ENCODE results near the gene FBXW11. TPM values are rescaled to one million over a fixed set of nuclear protein-coding genes. Genes with fewer than 3 reads are reported as not detected.

FBXW11 gene
- total RNA-seq, 1 experiment from 2014 or later = 52.0 TPM

GRCh38 chr5:171848911-171849520 is 157.4 kb downstream of the FBXW11 start:
- ChIA-PET RAD21 (ENCODE audit: low non-redundant PET in 1 of 2, low total read pairs in 2 of 2, uncharacterized antibody in 2 of 2, unreplicated experiment in 2 of 2) (interaction anchor here in 1 of 2 experiments (0.7 kb wide), 1 partner anchor 314 kb away, joined by 5 read pairs; no protein-coding TSS in a partner anchor), POLR2A (no interaction called here), CTCF (interaction anchor here (1.3 kb wide), 1 partner anchor 9 kb away, joined by 3 read pairs; no protein-coding TSS in a partner anchor)
- no peaks in the 10 kb centered on the region for H3K27me3 ChIP-seq (ENCODE audit: insufficient read depth, low read length)
- H3K9me3 ChIP-seq (ENCODE audit: control insufficient read depth in 1 of 2, insufficient read depth in 1 of 2, low read depth in 1 of 2, low read length in 2 of 2) = no peaks in the 10 kb centered on the region
- intact Hi-C loops (cut with micrococcal nuclease) = no loop called here
- TF ChIP-seq ATF3 (IDR thresholded peaks at IDR 0.05) (no peak), ZFX (IDR thresholded peaks at IDR 0.05) (no peak), SP1 (IDR thresholded peaks at IDR 0.05; ENCODE audit: low read depth) (no peak), CTCF (IDR thresholded peaks at IDR 0.05 in 2 of 3, conservative IDR thresholded peaks at IDR 0.05 in 1 of 3; ENCODE audit: borderline replicate concordance in 1 of 3, insufficient read depth in 1 of 3, low read depth in 2 of 3, low read length in 2 of 3) (no peak), SIN3A (IDR thresholded peaks at IDR 0.05; ENCODE audit: low read depth) (no peak)
- H3K4me3 ChIP-seq (replicated peaks in 1 of 2; ENCODE audit: low read depth in 1 of 2, low read length in 2 of 2) = no peak overlapping the region
- H3K27ac ChIP-seq (ENCODE audit: low read depth, low read length) = no peak overlapping the region
- no peaks in the 10 kb centered on the region for H3K79me2 ChIP-seq (ENCODE audit: insufficient read depth, low read length)
- H3K4me2 ChIP-seq (ENCODE audit: low read length) = no peak overlapping the region
- ATAC-seq (no peak), DNase-seq (ENCODE audit: low read depth, low spot score) (no peak)
- H3K4me1 ChIP-seq (ENCODE audit: control insufficient read depth in 1 of 2, insufficient read depth in 2 of 2, low read length in 2 of 2) = no peaks in the 10 kb centered on the region
- H2AFZ ChIP-seq (ENCODE audit: low read depth, low read length, poor library complexity, severe bottlenecking) = no peak overlapping the region
- H3K9me2 ChIP-seq (ENCODE audit: insufficient read depth) = no peaks in the 10 kb centered on the region
- H3K9ac ChIP-seq (ENCODE audit: low read length) = no peak overlapping the region
- H4K20me1 ChIP-seq (ENCODE audit: insufficient read depth) = no peaks in the 10 kb centered on the region
- no peaks in the 10 kb centered on the region for H3K36me3 ChIP-seq (ENCODE audit: control insufficient read depth in 1 of 2, insufficient read depth in 2 of 2, low read length in 2 of 2)
- no TSS peak for BruUV-seq (replicated peaks)

- Histone ChIP-seq H3K27ac (ENCODE audit: low read depth, low read length) (no peak overlapping the region), H2AFZ (ENCODE audit: low read depth, low read length, poor library complexity, severe bottlenecking) (no peak overlapping the region), H3K4me2 (ENCODE audit: low read length) (no peak overlapping the region), H3K79me2 (ENCODE audit: insufficient read depth, low read length) (no peaks in the 10 kb centered on the region), H3K9ac (ENCODE audit: low read length) (no peak overlapping the region), H3K4me3 (replicated peaks in 1 of 2; ENCODE audit: low read depth in 1 of 2, low read length in 2 of 2) (no peak overlapping the region), H4K20me1 (ENCODE audit: insufficient read depth) (no peaks in the 10 kb centered on the region), H3K27me3 (ENCODE audit: insufficient read depth, low read length) (no peaks in the 10 kb centered on the region), H3K9me2 (ENCODE audit: insufficient read depth) (no peaks in the 10 kb centered on the region), H3K9me3 (ENCODE audit: control insufficient read depth in 1 of 2, insufficient read depth in 1 of 2, low read depth in 1 of 2, low read length in 2 of 2) (no peaks in the 10 kb centered on the region), H3K36me3 (ENCODE audit: control insufficient read depth in 1 of 2, insufficient read depth in 2 of 2, low read length in 2 of 2) (no peaks in the 10 kb centered on the region), H3K4me1 (ENCODE audit: control insufficient read depth in 1 of 2, insufficient read depth in 2 of 2, low read length in 2 of 2) (no peaks in the 10 kb centered on the region)
- BruUV-seq (replicated peaks) = no TSS peak
- POLR2A ChIA-PET = no interaction called here
- ATAC-seq (no peak), DNase-seq (ENCODE audit: low read depth, low spot score) (no peak)
- TF ChIP-seq SRF (IDR thresholded peaks at IDR 0.05; ENCODE audit: low read depth) (no peak), ZNF274 (IDR thresholded peaks at IDR 0.05; ENCODE audit: low read depth, low read length) (no peak), FOSL1 (IDR thresholded peaks at IDR 0.05; ENCODE audit: low read depth) (no peak), CTCF (IDR thresholded peaks at IDR 0.05 in 2 of 3, conservative IDR thresholded peaks at IDR 0.05 in 1 of 3; ENCODE audit: borderline replicate concordance in 1 of 3, insufficient read depth in 1 of 3, low read depth in 2 of 3, low read length in 2 of 3) (no peak), ATF3 (IDR thresholded peaks at IDR 0.05) (no peak), CBX3 (IDR thresholded peaks at IDR 0.05; ENCODE audit: low read depth) (no peak)
- intact Hi-C loops (cut with micrococcal nuclease) = no loop called here
- RAD21 ChIA-PET (ENCODE audit: low non-redundant PET in 1 of 2, low total read pairs in 2 of 2, uncharacterized antibody in 2 of 2, unreplicated experiment in 2 of 2) = interaction anchor here in 1 of 2 experiments (0.7 kb wide), 1 partner anchor 313 kb away, joined by 5 read pairs; no protein-coding TSS in a partner anchor
- CTCF ChIA-PET = no interaction called here
Observed at GRCh38 chr5:171848486-171848885, 158.0 kb downstream of the FBXW11 start.
